Measurements from ENCODE around the gene FYN. TPM values are rescaled to one million over a fixed set of nuclear protein-coding genes. Genes with fewer than 3 reads are reported as not detected.

The FYN gene
- polyA plus RNA-seq, 1 donor (not counting 4 experiments of a cell fraction or from before 2014, with no cell fraction given): 24.7 TPM

GRCh38 chr6:111628142-111628850 lies 245.0 kb downstream of the FYN start:
- FAIRE-seq: no peak
- dilution Hi-C loops (cut with MboI; ENCODE audit: extremely low pct_ligation_motif_present, low sequenced_read_pairs): no loop called here

GRCh38 chr6:111626441-111626840 lies 246.8 kb downstream of the FYN start:
- Histone ChIP-seq H3K36me3 (ENCODE audit: control insufficient read depth in 2 of 2, extremely low read depth in 1 of 2, insufficient read depth in 2 of 2, low read length in 2 of 2) (no peaks in the 10 kb centered on the region), H3K4me3 (ENCODE audit: control insufficient read depth in 2 of 3, extremely low read depth in 1 of 3, insufficient read depth in 2 of 3, low read depth in 1 of 3, low read length in 3 of 3) (peak overlapping the region in 2 of 3 experiments; percentile 49 to 69), H3K4me2 (ENCODE audit: control insufficient read depth, extremely low read depth, insufficient read depth, low read depth, low read length) (peak overlapping the region; percentile 97), H3K4me1 (ENCODE audit: control insufficient read depth, extremely low read depth, insufficient read depth, low read length) (peaks cover 37% of the 10 kb centered on the region), H2AFZ (ENCODE audit: control insufficient read depth, low read length) (peak overlapping the region; percentile 82), H3K9me1 (ENCODE audit: control insufficient read depth, extremely low read depth, insufficient read depth, low read length) (peaks cover 4% of the 10 kb centered on the region), H3K79me2 (ENCODE audit: control insufficient read depth, insufficient read depth, low read length) (no peaks in the 10 kb centered on the region), H3K9ac (ENCODE audit: control insufficient read depth, extremely low read depth, insufficient read depth, low read length) (peak overlapping the region; percentile 55), H4K20me1 (ENCODE audit: control insufficient read depth, extremely low read depth, insufficient read depth, low read length) (no peaks in the 10 kb centered on the region), H3K9me3 (ENCODE audit: control insufficient read depth, low read depth, low read length) (no peaks in the 10 kb centered on the region), H3K27ac (ENCODE audit: control insufficient read depth, insufficient read depth, low read length) (no peak overlapping the region), H3K27me3 (ENCODE audit: control insufficient read depth, extremely low read depth, insufficient read depth, low read length) (no peaks in the 10 kb centered on the region)
- DNase-seq (ENCODE audit: low read depth, low spot score): no peak
- TF ChIP-seq CTCF (optimal IDR thresholded peaks at IDR 0.05 in 1 of 3, IDR thresholded peaks at IDR 0.05 in 1 of 3, conservative IDR thresholded peaks at IDR 0.05 in 1 of 3; ENCODE audit: extremely low read depth in 1 of 3, insufficient read depth in 2 of 3, low read length in 3 of 3) (no peak), EZH2 (IDR thresholded peaks at IDR 0.05; ENCODE audit: low read length) (no peak)
- dilution Hi-C loops (cut with MboI; ENCODE audit: extremely low pct_ligation_motif_present, low sequenced_read_pairs): no loop called here
- FAIRE-seq: no peak

More at GRCh38 chr6:111628142-111628850, 245.0 kb downstream of the FYN start:
- Histone ChIP-seq H4K20me1 (ENCODE audit: control insufficient read depth, extremely low read depth, insufficient read depth, low read length) (no peaks in the 10 kb centered on the region), H3K4me2 (ENCODE audit: control insufficient read depth, extremely low read depth, insufficient read depth, low read depth, low read length) (no peak overlapping the region), H3K27me3 (ENCODE audit: control insufficient read depth, extremely low read depth, insufficient read depth, low read length) (no peaks in the 10 kb centered on the region), H3K79me2 (ENCODE audit: control insufficient read depth, insufficient read depth, low read length) (no peaks in the 10 kb centered on the region), H3K27ac (ENCODE audit: control insufficient read depth, insufficient read depth, low read length) (no peak overlapping the region), H3K4me3 (ENCODE audit: control insufficient read depth in 2 of 3, extremely low read depth in 1 of 3, insufficient read depth in 2 of 3, low read depth in 1 of 3, low read length in 3 of 3) (no peak overlapping the region), H3K36me3 (ENCODE audit: control insufficient read depth in 2 of 2, extremely low read depth in 1 of 2, insufficient read depth in 2 of 2, low read length in 2 of 2) (no peaks in the 10 kb centered on the region), H3K9me1 (ENCODE audit: control insufficient read depth, extremely low read depth, insufficient read depth, low read length) (peaks cover 4% of the 10 kb centered on the region), H2AFZ (ENCODE audit: control insufficient read depth, low read length) (no peak overlapping the region), H3K9ac (ENCODE audit: control insufficient read depth, extremely low read depth, insufficient read depth, low read length) (no peak overlapping the region), H3K9me3 (ENCODE audit: control insufficient read depth, low read depth, low read length) (no peaks in the 10 kb centered on the region), H3K4me1 (ENCODE audit: control insufficient read depth, extremely low read depth, insufficient read depth, low read length) (peaks cover 33% of the 10 kb centered on the region)
- no peak for DNase-seq (ENCODE audit: low read depth, low spot score)
- TF ChIP-seq CTCF (optimal IDR thresholded peaks at IDR 0.05 in 1 of 3, IDR thresholded peaks at IDR 0.05 in 1 of 3, conservative IDR thresholded peaks at IDR 0.05 in 1 of 3; ENCODE audit: extremely low read depth in 1 of 3, insufficient read depth in 2 of 3, low read length in 3 of 3) (no peak), EZH2 (IDR thresholded peaks at IDR 0.05; ENCODE audit: low read length) (no peak)
